NB4 (cell line): ENCODE data around the gene EFHC2.

Experiments
- POLR2A ChIP-seq: IDR thresholded peaks from 2 replicates; pipeline ENCODE4 v1.6.1; 2011; ENCODE audit warnings: mild to moderate bottlenecking; ENCODE audit not compliant: insufficient read length; ENCODE audit errors: extremely low read depth
- TF ChIP-seq, protein P1 (sequence below): IDR thresholded peaks from one replicate; pipeline ENCODE4 v1.5.1; 2012; ENCODE audit warnings: low read depth, low read length

DNA sequence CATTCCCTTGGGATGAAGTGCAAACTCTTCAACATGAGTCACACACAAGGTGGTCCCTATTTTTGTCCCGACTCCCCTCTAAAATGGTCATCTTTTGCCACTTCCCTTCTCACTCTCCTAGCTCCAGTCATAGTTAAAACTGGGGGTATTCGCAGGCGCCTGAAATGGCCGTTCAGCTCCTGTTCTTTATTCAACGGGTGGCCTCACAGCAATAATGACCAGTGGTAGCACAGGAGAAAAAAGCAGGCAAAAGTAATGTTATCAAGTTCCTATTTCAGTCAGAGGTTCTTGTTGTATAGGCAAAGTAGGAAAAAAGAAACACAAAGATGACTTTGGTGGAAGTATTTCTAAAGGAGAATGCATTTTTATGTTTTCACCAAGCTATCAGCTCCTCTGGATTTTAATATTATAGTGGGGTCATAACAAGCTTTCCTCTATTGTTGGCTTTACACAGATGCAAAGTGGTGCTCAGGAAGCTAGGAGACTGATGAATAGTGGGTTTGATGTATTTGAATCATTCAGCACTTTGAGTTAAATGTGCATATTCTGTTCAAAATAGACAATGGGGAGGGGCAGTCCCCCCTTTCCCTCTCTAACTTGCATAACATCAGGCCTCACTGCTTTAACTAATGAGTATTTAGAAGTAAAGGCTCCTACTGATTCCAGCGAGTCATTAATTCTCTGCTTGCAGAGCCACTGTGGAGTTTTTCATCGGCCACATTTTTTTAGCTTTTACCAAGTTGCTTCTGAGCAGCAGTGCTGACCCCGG, 199.1 kb downstream of the EFHC2 start:
- TF ChIP-seq, protein P1, sequence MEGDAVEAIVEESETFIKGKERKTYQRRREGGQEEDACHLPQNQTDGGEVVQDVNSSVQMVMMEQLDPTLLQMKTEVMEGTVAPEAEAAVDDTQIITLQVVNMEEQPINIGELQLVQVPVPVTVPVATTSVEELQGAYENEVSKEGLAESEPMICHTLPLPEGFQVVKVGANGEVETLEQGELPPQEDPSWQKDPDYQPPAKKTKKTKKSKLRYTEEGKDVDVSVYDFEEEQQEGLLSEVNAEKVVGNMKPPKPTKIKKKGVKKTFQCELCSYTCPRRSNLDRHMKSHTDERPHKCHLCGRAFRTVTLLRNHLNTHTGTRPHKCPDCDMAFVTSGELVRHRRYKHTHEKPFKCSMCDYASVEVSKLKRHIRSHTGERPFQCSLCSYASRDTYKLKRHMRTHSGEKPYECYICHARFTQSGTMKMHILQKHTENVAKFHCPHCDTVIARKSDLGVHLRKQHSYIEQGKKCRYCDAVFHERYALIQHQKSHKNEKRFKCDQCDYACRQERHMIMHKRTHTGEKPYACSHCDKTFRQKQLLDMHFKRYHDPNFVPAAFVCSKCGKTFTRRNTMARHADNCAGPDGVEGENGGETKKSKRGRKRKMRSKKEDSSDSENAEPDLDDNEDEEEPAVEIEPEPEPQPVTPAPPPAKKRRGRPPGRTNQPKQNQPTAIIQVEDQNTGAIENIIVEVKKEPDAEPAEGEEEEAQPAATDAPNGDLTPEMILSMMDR, result no peak
- TF ChIP-seq POLR2A, result no peak
